NCI-H524 treated with DMSO at 0.1 percent for 48 hours (cell line): ENCODE data around the gene CTAGE9.
"Not testable (repeated sequence)": the region's sequence is repeated elsewhere in the genome, so short reads cannot be mapped to it uniquely, and the experiment has no call there.

ENCODE experiments used
- DNase-seq: peaks from one replicate; lab custom pipeline; 2025; lab: John Stamatoyannopoulos, UW

CTAGE9 gene, protein sequence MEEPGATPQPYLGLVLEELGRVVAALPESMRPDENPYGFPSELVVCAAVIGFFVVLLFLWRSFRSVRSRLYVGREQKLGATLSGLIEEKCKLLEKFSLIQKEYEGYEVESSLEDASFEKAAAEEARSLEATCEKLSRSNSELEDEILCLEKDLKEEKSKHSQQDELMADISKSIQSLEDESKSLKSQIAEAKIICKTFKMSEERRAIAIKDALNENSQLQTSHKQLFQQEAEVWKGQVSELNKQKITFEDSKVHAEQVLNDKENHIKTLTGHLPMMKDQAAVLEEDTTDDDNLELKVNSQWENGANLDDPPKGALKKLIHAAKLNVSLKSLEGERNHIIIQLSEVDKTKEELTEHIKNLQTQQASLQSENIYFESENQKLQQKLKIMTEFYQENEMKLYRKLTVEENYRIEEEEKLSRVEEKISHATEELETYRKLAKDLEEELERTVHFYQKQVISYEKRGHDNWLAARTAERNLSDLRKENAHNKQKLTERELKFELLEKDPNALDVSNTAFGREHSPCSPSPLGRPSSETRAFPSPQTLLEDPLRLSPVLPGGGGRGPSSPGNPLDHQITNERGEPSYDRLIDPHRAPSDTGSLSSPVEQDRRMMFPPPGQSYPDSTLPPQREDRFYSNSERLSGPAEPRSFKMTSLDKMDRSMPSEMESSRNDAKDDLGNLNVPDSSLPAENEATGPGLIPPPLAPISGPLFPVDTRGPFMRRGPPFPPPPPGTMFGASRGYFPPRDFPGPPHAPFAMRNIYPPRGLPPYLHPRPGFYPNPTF

DNA sequence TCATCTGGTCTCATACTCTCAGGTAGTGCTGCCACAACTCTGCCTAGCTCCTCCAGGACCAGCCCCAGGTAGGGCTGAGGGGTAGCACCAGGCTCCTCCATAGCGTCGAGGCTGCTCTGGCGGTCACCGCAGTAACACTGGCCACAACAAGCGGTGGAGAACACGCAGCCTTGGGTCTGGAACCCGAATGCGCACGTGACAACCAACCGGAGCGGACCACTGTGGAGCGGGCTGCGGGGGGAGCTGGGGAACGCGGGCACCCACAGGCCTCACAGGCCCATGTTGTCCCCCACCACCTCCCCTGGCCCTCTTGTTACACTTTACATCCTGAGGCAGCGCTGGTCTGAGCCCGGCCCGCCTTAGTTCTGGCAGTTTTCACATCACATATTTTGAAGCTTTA, at the start of gene CTAGE9:
CTAGE9 (minus strand) TSS at position 101 of the 400 bp plus-strand sequence; CDS start at position 101, 0 bp downstream.
- not testable (repeated sequence) for DNase-seq

DNA sequence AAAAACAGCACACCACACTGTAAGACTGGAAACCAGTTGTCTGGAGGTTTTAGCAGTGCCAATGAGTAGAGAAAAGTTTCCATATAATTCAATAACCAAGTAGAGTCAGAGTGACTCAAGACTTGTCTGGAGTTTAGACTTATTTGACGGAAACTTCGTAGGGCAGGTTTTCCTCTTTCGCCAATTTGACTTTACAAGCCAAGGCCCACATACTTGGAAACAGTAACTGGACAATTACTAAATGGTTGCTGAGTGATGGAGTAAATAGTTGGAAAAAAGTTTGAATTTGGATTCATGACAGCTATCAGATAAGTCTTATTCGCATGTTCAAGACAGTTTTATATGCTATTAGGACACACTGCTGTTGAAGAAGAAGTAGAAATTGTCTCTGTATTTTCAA, 48.1 kb upstream of the CTAGE9 start:
- no peak for DNase-seq

DNA sequence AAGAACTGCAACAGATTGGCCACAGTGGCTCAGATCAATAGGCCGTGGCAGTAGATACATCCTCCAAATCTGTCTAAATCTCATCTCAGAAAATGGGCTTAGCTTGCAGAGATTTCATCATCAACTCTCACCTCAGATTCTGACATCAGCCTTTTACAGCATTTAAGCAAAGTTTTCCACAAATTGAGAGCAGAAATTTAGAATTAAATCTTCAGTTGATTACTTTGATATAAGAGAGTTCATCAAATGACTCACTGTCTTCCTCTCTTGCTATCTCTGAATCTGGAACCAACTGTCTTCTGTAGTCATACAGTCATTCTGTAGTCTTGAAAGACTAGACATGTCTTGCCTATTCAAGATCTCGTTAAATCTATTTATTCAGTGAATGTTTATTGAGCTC, 45.2 kb upstream of the CTAGE9 start:
- no peak for DNase-seq

DNA sequence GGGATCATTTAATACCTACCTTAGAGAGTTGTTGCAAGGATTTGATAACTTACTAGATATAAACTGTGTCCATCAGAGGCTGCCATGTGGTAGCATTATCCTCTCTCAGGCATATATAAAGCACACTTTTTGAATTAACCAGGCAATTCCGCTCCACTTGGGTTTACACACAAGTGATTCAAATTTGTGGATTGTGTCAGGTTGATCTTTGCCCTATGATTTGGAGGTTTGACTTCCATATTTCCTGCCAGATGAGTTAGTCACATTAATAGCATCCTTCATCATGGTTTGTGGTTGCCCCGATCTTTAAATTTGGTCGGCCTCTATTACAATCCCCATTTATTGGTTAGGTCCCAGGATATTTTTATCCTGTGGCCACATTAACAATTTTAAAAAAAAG, 44.8 kb upstream of the CTAGE9 start:
- DNase-seq, result no peak

DNA sequence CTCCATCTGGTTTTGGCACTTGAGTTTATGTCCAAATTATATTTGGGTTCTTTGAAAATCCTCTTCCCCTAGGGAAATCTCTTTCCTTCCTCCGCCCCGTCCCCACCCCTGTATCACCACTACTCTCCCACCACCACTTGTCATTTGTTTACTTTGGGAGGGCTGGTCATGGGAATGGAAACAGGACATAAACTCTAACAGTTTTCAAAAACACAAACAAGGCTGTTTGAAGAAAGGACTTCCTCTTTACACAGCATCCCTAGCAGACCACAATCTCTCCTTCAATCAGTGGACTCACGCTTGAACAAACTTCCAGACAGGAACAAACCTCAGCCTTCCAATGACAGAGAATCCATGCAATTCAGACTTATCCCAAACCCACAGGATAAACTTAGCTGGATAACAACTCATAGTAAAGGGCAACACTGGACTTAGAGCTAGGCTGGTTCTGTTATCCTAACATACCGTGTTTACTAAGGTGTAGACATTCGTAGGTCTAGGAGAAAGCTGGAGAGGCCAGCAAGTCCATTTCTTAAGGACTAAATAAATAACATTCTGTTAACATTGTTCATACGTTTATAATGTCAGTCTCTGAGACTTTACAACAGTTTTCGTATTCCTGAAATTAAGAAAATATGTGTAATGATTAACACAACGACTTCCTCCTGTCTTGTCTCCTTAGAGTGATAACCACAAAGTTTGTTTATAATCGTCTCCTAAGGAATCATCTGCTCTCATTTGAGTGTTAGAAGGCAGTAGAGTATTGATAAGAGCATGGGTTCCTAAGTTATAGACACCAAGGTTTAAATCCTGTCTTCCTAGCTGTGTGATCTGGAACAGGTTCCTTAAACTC, 44.1 kb upstream of the CTAGE9 start:
- no peak for DNase-seq

DNA sequence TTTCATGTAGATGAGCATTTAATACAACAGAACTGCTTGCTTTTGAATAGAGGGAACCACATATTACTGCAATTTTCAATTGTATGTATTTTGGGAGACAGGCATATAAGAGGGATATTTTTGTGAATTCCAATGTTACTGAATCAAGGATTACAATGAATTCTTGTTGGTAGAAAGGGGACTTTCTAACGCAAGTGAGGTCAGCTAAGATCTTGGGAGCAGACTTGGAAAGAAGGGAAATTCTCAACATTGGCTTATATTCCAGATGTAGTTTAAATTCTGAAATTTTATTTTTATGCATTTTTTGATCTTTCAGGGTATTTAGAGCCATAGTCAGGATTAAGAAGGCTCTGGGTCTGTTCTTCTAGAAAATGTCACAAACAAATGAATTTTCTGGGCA, 43.3 kb upstream of the CTAGE9 start:
- DNase-seq, result no peak

DNA sequence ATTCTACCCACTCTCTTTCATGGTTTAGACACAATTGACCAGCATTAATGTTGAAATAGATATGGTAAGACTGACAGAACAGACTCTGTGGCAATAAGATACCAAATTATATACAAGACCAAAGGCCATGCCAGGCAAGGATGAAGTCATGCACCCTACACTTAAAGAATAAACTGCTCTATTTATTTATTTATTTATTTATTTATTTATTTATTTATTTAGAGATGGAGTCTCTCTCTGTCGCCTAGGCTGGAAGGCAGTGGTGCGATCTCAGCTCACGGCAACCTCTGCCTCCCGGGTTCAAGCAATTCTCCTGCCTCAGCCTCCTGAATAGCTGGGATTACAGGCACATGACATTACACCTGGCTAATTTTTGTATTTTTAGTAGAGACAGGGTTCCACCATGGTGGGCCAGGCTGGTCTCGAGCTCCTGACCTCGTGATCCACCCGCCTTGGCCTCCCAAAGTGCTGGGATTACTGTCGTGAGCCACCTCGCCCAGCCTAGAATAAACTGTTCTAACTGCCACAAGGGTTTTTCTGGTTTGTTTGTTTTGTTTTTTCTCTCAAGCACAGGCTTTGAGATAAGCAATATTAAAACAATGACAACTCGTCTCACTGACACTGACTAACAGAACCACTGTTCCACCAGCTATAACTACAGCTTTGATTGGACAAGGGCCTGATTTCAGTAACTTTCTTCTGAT, 40.3 kb upstream of the CTAGE9 start:
- not testable (repeated sequence) for DNase-seq

DNA sequence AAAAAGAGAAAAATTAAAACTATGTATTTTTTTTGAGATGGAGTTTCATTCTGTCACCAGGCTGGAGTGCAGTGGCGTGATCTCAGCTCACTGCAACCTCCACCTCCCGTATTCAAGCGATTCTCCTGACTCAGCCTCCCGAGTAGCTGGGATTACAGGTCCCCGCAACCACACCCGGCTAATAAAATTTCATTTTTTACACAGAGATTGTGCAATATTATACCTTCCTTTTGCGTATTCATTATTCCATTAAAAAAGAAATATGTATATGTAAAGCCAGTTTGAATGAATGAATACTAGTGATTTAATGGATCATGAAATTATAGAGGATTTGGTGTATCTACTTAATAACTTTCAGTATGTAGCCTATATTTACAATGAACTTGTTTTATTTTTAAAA, 38.2 kb upstream of the CTAGE9 start:
- no peak for DNase-seq

DNA sequence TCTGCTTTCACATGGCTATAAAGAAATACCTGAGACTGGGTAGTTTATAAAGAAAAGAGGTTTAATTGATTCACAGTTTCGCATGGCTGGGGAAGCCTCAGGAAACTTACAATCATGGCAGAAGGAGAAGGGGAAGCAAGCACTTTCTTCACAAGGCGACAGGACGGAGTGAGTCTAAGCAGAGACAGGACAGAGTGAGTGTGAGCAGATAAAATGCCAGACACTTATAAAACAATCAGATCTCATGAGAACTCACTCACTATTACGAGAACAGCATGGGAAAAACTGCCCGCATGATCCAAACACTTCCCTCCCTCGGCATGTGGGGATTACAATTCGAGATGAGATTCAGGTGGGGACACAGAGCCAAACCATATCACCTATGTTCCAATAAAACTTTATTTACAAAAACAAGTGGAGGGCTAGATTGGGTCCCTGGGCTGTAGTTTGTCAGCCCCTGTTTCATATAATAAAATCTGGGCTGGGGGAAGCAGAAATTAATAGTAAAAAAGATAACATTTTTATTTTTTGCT, 37.1 kb upstream of the CTAGE9 start:
- no peak for DNase-seq

DNA sequence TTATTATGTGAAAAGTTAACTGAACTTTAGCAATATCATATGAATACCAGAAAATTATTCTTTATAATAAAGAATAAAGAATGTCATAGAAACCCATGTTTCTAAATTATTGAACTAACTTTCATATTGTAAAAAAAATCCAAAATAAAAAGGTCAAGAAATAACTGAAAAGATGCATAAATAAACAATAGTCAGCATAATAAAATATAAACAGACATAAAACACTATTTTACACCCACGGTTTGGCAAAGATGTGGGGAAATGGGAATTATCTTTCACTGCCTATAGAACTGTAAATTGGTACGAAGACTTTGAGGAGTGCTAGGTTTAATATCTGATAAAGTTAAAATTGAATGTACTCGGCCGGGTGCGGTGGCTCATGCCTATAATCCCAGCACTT, 34.7 kb upstream of the CTAGE9 start:
- no peak for DNase-seq

DNA sequence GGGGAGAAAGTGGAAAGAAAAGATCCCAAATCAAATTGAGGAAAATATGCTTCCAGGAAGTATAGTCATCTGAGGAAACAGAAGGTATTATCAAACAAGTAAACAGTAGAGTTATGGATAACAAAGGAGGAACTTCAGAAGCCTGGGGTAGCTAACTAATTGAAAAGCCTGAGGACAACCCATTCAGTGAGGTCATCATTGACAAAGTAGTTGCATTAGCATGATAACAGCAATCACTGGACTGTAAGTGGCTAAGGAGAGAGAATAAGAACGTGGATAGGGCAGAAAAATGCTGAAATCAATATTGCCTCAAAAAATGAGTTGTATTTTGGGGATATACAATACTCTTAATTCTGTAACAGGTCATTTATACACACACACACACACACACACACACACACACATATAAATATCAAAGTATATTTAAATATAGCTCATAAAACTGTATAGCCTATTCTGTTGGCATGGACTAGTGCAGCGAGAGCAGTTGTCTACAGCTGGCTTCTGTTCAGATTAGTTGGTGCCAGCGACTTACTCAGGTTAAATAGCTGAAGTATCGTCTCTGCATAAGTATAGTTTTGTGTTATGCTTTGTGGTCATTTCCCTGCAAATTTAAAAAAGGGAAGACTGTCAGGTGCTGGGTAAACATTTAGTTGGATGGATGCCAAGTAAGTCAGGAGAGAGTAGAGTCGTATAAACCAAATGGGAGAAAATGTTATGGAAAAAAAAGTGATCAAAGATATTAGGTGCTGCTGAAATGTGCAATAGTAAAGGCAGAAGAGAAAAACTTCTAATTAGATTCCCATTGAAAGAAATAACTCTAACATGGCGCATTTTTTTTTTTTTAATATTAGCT, 33.8 kb upstream of the CTAGE9 start:
- DNase-seq, result no peak

DNA sequence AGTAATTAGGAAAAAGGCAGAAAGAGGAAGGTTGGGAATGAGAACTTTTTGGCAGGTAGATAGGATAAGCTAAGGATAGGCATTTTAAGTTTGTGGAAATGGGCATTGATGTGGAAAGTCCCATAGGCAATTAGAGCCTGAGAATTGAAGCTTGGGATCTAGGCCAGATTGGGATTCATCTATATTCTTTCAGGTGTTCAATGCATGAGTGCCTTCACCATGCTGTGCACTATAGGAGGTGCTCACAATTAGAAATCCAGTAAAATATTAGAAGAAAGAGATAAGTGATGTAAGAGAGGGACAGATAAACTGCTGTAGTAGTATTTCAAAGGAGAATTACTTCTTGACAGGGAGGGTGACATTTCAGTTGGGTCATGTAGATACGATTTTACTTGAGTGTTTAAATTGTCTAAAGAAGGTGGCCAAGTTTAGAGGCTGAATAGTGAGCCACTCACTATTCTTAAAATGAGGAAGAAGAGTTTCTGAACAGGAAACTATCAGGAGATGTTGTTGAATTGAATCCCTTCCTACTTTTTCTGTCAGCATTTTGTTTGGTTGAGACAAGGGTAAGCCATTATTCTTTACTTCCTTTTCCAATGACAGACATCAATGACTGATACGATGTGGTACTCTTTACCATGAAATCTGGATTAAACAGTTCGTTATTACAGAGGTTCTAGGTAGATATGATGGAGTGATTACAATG, 31.0 kb upstream of the CTAGE9 start:
- DNase-seq, result no peak

DNA sequence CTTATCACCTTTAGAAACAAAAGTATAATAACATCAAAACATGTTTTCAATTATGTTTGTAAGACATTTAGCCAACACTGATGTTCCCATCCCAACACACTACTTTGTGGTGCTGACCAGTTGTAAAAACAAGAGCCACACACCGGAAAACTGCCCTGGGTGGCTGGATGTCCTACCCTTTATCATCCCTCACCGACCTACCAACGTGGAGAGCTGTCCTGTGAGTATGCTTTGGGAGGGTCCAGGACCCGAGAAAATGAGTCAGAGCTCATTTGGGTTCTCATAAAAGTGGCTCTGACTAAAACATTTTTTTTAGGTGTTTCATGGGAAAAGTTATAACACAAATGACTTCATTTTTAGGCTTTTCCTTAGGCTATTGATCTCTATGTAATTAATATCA, 29.3 kb upstream of the CTAGE9 start:
- DNase-seq, result no peak

DNA sequence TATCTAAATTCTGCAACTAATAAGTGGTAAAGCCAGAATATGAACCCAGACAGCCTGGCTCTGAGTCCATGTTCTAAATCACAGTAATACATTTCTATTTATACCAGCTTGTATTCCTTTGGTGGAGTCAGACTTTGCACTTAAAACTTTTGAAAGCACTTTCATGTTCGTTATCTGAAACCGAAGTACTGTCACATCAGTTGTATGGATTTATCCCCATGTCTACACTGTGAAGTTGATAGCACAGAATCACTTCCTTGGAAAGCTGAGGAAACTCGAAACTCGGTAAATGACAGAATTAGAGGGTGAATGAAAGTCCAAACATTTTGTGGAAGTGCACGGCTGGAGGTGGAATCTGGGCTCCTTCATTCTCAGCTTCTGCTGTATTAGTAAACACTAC, 28.3 kb upstream of the CTAGE9 start:
- DNase-seq, result no peak

DNA sequence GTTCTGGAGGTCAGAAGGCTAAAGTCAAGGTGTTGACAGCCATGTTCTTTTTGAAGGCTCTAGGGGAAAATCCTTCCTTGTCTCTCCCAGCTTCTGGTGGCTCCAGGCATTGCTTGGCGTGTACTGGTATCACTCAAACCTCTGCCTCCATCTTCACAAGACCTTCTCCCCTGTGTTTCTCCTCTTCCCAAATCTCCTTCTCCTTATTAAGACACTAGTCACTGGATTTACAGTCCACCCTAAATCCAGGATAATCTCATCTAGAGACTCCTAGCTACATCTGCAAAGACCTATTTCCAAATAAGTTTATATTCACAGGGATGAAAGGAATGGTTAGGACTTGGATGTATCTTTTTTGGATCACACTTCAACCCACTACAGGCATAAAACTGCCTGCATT, 26.0 kb upstream of the CTAGE9 start:
- DNase-seq, result no peak

DNA sequence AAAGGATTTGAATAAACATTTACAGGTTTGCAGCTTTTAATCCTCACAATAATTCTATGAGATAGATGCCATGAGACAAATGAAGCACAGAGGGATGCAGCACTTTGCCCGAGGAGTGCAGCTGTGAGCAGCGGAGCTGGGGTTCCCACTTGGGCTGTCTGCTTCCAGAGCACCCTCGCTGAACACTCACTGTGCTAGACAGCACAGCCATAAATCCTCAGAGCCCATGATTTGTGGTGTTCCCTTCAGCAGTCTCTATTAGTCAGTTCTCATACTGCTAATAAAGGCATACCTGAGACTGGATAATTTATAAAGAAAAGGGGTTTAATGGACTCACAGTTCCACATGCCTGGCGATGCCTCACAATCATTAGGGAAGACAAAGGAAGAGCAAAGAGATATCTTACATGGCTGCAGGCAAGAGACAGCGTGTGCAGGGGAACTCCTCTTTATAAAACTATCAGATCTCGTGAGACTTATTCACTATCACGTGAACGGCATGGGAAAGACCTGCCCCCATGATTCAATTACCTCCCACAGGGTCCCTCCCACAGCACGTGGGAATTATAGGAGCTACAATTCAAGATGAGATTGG, 25.3 kb upstream of the CTAGE9 start:
- no peak for DNase-seq

DNA sequence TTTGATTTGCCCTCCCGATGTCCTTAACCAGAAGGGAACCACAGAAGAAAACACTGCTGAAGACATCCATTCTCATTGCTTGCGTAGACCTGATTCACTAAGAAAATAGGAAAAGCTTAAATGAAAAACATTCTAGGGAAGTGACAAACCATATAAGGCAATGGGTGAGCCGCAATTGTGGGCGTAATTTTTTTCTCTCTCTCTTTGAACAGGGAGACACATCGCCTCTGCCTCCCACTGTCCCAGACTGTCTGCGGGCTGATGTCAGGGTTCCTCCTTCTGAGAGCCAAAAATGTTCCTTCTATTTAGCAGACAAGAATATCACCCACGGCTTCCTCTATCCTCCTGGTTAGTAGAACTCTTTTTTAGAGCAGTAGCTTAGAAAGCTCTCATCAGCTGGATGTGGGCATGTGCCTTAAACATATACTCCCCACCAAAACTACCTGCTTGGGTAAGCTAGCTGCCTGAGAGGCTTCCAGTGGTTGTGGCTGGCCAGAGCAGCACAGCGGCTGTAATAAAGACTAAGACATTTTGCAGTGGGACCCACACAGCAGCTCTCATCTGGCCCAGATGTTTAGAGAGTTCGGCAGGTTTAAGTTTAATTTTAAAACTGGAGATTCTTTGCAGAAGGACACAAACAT, 22.7 kb upstream of the CTAGE9 start:
- no peak for DNase-seq

DNA sequence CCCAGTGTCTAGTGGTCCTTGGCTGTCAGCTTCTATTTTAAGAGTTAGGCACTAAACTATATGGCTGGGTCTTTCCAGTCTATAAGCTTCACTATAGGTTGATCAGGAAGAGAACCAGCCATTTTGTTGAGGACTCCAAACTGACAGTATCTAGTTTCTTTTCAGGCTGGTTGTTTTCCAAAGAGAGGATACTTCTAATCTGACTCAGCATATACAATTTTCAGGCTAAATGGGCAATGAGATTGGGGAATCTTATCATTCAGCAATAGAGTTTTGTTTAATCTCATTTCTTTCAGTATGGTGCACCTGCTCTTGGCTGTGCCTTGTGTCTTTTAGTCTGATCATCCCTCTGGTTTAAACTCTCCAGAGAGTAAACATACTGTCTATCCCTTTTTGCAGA, 20.4 kb upstream of the CTAGE9 start:
- DNase-seq, result no peak

DNA sequence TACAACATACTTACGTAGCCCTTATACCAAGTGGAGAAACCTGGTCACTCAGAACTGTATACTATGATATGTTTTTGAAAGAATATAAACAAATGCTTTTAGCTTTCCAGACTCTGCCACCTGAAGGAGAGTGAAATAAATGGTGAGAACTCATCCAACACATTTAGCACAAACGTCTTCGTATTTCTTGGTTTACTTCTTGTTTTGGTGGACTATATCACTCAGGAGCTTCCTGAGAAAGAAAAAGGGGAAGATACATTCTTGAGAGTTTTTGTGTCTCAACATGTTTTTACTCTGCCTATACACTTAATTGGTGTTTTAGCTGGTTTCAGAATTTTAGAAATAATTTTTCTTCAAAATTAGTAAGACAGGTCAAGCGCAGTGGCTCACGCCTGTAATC, 19.4 kb upstream of the CTAGE9 start:
- no peak for DNase-seq
